Activated CD8-positive, alpha-beta memory T cell treated with anti-CD3 and anti-CD28 coated beads, Interleukin-2, amount 50 U/mL, for 24 hours (primary cell): ENCODE measurements around the gene JAG1.

Source experiments
- DNase-seq: peaks from one replicate; pipeline ENCODE4 v3.0.0-alpha.2; 2020; ENCODE audit errors: extremely low read depth

Gene JAG1

DNA sequence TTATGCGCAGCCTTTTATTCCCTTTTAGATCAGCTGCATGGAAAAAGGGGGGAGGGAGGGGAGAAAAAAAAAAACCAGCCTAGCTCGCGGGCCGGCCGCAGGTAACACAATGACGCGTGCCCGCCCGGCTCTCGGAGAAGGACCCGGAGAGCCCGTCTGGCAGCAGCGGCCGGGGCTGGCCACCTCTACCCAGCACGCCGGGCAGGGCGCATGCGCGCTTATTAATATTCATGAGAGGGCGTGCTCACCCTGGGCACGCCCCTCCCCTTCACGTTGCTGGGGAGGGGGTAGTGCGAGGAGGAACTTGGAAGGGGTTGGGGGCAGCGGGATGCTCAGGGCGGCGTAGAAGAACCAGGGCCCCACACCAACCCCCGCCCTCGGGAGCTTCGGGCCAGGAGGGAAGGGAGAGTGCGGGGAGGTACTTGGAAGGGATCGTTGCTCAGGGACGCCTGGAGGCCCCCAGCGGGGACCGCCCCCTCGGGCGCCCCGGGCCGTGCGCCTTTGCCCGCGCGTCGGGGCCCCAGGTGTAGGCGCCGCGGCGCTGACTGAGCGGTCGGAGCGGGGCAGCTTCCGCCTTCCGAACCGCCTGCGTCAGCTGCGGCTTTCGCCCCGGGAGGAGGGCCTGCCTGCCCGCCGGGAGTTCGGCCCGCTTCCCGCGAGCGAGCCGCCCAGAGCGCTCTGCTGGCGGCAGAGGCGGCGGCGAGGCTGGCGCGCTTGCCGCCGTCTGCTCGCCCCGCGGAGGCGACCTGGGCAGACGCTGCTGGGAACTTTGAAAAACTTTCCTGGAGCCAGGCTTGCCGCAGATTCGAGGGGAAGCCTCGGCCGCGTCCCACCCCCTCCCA is at the start of gene JAG1:
Gene JAG1, minus strand, starts transcription at position 158 of the 842 bp plus-strand sequence. CDS start 469 bp downstream, outside the sequence.
- no peak for DNase-seq

DNA sequence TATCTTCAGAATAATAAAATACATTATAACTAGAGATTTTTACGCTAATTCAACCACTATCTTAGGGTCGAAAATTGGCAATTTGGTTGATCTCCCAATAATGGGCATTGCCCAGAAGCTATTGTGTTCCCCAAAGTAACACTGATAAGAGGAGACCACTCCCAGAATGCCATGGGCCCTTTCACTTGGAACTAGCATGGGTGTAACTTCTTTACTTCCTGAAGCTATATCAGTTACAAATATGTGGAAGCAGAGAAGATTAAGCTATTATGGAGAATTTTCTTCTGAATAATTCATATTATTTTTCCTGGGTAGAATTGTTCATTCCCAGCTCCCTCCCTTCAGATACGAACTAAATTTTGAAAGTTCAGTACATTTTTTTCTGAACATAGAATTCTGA is 48.2 kb upstream of the JAG1 start:
- DNase-seq = no peak

DNA sequence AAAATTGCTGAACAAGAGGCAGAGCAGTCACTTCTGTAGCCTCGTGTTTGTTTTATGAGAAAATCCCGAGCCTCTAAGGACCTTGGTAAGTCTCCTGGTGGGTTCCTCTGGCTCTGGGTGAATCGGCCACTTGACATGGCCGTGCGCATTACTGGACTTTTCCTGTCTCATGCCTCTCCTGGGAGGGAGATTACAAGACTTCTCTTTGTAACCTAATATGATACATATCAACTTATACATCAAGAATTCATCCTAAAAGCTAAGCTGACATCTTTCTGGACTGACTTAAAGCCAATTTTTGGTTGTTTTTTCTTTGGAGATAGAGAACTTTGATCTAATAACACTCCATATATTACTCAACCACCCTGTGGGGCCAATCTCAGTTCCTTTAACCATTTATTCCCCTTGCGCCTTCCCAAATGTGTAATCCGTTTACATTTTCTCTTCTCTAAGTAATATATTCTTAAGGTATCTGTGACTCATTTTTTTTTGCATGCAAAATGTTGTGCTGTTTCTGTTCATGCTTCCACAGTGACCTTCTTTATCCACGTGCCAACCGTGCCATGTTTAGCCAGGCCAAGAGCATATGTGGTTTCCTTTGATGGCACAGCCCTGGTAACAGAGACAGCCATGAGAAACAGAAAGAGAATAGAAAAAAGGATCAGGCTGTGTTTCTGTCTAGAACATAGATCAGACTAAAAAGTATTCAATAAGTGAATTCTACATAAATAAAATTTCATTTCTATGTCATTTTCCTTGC is 47.5 kb upstream of the JAG1 start:
- no peak for DNase-seq

DNA sequence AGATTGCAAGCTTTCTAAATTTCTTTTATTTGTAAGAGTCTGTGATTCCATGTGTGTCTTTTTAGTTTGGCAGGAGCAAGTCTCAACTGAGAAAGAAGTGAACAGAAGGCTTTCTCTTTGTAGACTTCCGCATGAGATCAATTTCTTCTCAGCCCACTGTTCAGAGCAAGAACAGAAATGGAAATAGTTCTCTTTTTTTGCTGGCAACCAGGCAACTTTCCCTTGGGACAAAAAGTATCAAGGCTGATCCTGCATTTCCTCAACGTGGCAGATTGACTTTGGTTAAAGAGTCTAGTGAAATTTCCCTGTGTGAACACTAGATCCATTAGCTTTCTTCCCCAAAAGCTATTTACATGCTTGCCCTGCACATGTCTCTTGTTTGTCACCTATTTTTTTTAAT is 46.8 kb upstream of the JAG1 start:
- DNase-seq = no peak

DNA sequence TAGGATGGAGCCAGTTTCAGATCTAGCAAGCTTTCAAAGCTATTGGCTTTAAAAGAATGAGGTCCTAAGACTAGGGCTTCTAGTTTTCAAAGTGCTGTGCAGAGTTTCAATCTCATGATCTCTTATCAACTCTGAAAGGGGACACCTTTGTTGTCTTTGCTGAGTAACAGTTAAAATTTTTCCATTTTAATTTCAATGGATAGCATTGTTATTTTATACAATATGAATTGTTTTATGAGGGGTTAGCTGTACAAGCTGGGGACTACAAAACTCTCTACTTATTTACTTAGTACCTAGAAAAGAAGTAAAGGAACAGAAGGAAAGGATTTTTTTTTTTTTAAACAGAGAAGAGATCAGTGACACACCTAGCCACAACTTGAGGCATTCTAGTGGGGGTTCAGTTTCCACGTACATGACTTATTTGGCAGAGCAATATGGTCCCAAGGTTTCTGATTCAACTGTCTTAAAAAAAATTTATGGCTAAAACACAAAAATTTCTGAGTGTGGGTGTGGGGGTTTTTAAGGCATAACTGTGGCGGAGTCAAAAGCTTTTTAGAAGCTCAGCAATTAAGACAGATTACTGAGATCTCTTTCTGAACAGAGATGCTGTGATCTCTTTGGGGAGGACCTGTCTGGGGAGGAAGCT is 46.1 kb upstream of the JAG1 start:
- no peak for DNase-seq

DNA sequence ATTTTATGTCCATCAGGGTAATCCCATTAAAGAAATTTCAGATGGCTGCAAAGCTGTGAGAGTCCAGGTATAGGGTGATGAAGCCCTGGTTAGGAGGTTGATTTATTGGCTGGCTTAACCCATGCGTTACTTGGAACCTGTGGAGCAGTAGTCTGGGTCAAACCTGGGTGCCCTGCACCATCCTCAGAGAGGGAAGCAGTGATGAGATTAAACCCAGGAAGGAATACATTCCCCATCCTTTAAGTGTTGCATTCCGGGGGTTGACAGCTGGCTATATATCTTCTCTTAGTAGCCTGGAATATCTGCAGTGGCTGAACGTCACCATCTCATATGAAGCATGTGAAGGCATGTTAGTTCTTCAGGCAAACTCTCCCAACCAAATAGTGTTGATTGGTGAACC is 44.9 kb upstream of the JAG1 start:
- no peak for DNase-seq

DNA sequence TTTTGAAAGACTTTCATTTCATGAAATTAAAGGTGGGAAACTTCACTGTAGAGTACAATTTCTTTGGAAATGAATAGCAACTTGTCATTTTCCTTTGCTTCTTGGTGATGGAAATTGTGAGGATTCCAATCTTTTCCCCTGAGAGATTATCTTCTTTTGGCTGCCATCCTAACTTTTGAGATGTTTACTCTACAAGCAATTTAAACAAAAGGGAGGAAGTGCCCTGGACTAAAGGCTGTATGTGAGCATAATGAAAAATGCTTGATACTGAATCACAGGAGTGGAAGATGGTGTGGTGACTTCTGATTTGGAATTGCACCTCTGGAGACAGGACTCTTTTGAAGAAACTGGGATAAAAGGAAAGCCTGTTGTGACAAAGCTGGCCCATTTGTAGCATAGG is 43.1 kb upstream of the JAG1 start:
- DNase-seq = no peak

DNA sequence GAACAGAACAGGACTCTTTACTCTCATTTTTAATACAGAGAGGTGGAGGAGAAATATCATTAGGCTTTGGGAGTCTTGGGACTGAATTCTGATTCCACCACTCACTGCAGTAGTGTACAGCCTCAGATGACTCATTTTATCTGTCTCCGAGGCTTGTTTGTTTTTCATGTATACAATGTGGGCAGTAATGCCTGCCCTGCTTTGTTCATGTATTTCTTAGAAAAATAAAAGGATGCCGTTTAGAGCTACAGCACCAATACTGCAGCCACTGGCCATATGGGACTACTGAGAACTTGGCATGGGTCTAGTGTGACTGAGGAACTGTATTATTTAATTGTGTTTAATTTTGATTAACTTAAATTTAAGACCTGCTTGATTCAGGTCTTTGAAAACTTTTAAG is 41.2 kb upstream of the JAG1 start:
- no peak for DNase-seq

DNA sequence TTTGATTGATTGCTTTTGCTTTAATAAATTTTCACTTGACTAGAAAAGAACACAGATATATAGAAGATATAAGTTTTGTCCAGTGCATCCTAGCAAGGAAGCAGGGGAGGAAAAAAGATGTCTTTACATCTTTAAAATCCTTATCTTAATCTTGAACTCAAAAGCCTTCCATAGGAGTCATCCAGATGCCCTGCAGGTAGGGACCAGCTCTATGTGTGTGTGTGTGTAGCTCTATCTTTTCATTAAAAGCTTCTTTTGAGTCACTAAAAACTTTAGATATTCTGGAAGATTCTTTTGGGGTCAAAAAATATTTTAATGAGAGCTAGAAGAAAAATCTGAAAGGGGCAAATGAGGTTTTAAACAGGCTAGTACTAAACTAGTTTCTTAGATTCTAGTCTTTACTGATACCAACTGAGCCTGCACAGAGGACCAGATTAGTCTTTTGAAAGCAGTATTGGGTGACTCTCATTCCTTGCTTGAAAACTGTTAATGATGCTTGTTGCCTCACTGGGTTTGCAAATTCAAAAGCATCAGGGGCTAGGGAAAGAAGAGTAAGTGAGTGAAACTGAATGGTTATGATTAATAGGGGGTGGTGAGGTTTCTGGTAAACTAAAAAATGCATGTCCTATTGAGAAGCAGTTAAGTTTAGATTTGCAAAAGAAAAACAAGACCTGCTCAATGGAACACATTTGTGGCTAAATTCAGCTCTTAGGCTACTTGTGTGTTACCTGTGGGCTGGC is 40.6 kb upstream of the JAG1 start:
- DNase-seq = no peak

DNA sequence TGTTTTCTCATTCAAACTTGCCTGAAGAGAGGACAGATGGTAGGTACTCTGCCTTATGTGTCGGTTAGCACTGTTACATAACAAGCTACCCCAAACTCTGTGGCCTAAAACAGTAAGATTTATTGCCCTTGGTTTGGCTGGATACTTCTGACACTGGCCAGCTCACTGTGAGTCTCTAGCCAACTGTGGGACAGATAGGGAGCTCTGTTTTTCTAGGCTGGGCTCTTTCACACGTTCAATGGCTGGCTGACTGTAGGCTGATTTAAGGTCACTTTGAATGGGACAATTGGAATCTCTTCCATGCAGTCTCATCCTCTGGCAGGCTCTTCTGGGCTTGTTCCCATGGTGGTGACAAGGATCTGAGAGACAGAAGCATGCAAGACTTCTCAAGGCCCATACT is 39.4 kb upstream of the JAG1 start:
- DNase-seq = no peak

DNA sequence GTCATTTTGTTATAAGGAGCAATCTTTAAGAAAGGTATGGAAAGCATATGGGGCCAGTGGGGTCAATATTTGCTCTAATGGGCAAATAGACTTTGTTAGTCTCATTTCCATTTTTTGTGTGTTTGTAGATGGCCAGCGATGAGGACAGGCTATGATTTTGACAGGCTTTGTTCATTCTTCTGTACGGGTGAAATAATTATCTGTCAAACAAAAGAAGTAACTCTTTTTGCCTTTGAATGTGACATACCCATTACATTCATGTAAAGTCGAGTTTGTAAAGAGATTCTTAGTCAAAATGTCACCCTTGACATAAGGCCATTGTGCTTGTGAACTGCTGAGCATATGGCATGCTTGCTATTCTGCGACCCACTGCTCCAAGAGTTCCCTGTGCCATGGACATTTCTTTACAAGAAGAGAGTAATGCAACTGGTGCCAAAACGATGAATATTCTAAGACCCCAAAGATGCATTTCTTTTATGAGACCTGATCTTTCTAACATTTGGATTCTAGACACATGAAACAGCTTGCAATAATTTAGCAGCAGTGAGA is 38.2 kb upstream of the JAG1 start:
- no peak for DNase-seq

DNA sequence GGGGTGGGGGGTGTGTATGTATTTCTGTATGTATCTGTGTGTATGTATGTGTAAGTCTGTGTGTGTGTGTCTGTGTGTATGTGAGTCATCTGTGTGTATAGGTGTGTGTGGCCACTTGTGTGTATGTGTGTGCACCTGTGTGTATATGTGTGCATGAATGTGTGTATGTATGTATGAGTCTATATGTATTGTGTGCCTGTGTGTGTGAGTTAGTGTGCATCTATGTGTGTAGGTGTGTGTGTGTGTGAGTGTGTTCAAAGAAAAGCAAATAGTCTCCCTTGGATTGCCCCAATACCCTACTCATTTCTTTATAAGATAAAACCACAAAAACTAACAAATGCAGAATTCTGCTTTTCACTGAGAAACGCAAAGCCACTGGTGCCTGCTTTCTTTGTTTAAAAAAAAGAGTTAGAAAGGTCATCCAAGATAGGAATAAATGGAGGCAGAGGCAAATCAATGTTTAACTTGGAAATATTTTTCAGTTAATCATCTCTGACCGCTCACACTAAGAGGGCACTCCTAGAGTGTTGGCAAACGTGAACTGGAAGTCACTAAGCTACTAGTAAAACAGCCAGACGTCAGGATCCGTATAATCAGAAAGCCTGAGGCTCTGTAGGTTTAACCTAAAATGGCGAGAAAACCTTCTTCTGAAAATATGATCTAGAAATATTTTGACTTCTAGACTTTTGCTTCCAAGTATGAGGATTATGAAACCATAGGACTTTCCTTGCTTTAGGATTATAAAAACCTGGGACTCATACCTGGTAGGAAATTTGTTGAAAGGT is 37.4 kb upstream of the JAG1 start:
- DNase-seq = no peak

DNA sequence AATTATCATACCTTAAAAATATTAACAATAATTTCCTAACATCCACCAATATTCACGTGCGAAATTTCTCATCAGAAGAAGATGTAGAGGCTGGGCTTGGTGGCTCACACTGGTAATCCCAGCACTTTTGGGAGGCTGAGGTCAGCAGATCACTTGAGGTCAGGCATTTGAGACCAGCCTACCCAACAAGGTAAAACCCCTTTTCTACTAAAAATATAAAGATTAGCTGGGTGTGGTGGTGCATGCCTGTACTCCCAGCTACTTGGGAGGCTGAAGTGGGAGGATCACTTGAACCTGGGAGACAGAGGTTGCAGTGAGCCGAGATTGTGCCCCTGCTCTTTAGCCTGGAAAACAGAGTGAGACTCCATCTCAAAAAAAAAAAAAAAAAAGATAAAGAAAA is 36.1 kb upstream of the JAG1 start:
- DNase-seq = no peak

DNA sequence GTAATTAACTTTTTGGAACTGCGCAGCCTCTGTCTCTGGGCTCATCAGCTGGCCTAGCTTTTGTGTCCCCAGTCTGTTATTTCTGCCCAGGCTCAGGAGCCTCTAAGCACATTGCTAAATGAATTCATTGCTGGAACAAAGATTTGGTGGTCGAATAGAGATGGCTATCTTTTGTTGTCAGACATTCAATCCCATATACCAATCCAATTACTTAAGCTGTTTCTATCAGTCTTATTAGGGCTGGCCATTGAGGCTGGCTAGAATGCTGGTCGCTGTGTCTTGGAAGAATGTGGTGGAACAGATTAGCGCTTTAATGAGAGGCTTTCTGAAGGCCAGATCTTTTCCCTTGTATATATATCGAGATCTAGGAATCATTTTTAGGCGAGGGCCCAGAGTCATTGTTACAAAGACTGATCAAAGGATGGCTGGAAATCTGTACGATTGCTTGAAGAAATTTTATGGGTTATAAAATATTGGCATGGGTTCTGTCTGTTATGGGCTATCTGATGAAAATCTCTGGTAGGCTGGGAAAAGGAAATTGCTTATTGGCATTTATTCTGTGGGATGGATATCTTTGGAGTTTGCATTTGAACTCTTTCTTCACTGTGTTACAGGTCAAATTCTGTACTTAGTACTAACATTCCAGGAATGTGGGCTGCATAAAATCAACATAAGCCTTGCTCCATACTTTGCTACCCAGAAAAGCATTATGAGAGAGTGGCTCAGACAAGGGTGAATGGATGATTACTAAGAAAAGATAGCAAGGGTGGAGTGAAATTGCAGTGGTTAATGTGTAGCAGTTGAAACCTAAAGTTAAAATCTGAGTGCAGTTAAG is 34.8 kb upstream of the JAG1 start:
- DNase-seq = no peak

DNA sequence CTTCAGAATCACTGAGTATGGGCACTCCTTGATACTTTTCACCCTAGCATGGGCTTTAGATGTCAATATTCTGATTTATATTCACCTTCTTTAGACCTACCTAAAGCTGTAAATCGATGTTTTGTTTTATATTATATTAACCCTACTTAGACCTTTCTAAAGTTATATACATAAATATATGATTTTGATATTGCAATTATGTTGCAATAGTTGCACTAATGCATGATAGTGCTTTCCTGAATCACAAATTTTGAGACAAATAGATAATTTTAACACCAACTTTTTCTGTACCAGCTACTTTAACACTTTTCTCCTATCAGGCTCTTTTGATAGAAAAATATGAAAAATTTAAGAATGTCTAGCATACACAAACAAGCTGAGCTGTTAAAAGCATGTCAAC is 34.0 kb upstream of the JAG1 start:
- DNase-seq = no peak

DNA sequence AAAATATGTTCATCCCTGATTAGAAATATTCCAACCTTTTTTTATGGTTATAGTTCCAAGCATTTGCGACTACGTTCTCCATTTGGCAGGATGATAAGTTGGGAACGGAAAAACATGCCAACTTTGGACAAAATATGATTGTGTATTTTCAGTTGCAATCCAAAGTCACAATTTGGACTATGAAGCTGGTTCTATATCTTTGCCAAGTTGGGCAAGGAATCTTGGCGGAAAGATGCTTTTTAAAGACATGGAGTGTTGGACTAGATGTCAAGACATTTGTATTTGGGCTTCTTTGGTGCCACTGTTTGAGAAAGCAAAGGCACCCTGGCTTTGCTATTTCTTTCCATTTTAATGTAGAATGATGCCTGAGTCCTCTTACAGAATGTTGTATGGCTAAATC is 33.3 kb upstream of the JAG1 start:
- DNase-seq = no peak

DNA sequence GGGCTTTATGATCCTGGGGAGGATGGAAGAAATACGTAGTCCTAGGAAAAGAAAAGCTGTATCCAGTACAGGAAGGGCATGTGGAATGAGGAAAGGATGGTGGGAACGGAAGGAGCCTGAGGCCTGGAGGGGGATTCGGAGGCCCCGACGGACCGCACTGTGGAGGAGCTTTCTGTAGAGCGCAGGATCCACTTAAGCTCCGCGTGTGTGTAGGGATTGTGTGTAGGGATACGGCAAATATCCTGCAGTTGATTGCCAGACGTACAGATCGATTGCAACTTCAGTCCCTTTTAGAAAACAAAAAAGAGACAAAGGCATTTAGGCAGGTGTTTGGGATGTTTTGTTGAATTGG is 32.6 kb upstream of the JAG1 start:
- DNase-seq = no peak

DNA sequence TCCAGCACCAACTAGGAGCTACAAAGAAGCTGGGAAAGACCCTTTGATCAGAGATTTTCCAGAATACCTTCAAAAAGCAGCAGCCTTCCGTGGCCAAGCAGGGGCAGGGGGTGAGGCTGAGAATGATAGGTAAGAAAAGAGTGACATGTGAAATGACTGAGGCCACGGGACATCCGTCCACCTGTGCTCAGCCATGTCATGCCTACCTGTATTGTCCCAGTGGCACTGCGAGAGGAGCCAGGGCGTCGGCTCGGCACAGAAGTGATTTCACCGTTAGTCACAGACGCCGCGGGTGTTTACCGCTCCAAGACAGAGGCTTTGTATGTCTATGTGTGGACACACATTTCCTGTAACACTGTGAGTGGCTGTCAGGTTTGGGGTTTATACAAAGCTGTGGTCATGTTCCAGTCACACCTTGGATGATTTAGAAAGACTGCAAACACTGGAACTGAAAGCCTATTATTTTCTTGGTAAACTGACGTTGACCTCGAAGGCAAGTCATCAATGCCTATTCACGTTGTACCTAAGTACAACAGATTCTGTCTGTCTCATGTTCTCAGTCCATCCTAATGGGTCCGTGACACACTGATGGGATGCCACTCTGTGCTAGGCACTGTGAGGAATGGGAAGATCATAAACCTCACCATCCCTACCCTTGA is 32.1 kb upstream of the JAG1 start:
- DNase-seq = no peak

DNA sequence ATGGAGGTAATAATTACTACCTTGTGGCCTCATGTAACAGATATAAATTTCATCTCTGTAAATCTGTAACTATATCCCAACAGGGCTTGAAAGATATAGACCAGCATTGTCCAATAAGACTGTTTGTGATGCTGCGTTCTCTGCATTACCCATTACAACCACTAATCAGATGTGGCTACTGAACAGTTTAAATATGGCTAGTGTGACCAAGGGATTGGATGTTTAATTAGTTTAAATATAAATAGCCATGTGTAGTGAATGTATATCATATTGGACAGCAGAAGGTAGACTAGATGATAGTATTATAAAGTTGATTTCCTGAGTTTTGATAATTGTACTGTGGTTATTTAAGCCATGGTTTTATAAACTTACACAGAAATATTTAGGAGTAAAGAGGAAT is 27.8 kb upstream of the JAG1 start:
- DNase-seq = no peak

DNA sequence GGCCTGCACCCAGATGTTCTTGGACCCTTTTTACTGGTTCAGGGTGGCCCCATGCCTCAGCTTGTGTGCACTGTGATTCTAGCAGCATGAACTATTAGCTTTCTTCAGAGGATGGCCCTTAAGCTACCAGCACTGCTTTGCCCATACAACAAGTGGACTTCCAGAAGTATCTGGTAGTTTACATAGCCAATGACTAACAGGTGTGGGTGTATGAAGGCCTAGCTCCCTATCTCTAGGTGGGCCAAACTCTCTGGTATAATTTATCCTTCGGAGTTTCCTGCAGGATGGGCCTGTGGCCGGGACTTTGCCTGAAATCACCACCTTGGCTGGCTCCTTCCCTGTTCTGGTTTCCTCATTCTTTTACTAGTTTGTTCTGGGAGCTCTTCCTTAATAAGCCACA is 26.1 kb upstream of the JAG1 start:
- no peak for DNase-seq
